Stimulated activated CD8-positive, alpha-beta memory T cell treated with anti-CD3 and anti-CD28 coated beads, Interleukin-15, amount 100 ng/mL, for 24 hours (primary cell): ENCODE results near the gene GDNF.
"Not testable (repeated sequence)": the region's sequence is repeated elsewhere in the genome, so short reads cannot be mapped to it uniquely, and the experiment has no call there.

Source experiments
- DNase-seq: peaks from one replicate; pipeline ENCODE4 v3.0.0-alpha.2; 2020; ENCODE audit warnings: low read depth

The GDNF gene, protein sequence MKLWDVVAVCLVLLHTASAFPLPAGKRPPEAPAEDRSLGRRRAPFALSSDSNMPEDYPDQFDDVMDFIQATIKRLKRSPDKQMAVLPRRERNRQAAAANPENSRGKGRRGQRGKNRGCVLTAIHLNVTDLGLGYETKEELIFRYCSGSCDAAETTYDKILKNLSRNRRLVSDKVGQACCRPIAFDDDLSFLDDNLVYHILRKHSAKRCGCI

DNA sequence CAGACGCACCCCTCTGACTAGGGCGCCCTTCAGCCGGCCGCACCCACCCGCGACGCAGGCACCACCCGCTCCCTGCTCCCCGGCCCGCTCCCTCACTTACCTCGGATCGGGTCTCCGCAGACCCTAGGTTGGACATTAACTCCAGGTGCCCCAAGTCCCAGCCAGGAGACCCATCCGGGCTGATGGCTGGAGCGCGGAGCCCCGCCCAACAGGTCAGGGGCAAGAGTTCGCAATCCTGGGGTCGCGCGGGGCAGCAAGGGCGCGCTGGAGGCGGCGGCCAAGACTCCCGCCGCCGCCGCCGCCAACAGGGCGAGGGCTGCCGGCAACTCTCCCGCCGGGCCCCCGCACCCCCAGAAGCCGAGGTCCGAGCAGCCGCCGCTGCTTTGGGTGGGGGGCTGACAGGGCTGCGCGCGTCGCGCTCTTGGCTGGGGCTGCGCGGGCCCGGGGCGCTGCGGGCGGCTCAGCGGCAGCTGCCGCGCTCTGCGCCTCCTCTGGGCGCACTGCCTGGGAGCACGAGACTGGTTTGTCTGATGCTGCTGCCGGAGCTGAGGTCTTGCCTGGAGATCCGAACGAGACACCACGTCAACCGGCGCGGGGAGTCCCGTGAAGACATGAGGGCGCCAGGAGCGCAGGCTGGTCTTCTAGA, at the start of gene GDNF:
TSS of gene GDNF (minus strand) at position 635 of the 646 bp plus-strand sequence. CDS start 5,245 bp downstream, outside the sequence.
- no peak for DNase-seq

DNA sequence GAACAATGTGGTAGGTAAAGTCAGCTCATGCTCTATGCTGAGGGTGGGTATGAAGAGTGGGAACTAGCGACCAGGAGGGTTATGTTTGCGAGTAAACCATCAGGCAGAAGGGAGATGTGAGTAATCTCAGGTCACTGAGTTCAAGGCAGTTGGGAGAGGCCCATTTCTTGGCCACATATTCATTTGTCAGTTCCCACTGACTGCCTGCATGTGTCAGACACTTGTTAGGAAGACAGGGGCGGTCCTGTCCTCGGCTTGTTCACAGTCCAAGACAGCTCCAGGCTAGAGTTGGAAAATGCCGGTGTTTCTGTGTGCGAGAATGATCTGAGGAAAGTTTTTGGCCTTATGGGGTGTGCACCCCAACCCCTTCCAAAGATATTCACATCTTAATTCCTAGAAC, 48.6 kb upstream of the GDNF start:
- DNase-seq = no peak

DNA sequence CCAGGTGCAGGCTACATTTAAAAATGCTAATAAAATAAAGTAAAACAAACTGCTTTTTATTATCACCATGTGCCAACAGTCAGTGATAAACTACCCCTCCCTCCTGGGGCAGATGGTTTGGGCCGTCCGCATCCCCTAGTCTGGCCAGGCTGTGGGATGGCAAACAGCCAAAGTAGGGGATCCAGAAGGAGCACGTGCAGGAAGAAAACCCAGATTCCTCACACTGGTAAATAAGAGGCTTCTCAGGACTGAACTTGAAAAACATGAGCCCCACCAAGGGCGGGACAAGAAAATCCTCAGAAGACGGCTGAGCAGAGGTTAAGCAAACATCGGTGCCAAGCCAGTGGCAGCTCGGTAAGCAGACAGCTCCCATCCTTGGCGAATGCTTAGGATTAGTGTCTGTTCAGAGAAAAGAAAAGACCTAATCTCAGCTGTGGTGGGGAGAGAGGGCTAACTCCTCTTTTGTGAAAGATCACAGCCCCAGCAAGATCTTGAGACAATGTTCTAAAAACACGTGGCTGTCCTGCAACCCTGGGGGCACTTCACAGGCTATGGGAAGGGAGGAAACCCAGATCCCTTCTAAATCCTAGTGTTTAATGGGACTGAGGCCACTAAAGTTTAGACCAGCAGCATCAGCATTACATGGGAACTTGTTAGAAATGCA, 46.5 kb upstream of the GDNF start:
- DNase-seq = no peak

DNA sequence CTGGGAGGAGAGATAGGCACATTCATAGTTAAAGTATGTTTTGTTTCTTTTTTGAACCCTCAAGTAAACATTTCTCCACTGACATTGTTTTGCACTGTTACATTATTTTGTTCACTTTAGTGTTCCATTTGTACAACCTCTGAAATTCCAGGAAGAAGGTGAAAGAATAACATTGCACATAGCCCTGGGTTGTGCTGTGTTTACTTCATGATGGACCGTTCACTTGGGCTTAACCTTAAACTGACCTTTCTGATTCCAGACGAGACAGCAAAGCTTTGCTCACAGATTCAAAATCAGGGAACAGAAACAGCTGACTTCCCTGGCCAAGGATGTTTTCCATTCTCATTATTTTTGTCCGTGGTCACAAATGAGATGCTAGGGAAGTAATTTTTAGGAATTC, 42.8 kb upstream of the GDNF start:
- no peak for DNase-seq

DNA sequence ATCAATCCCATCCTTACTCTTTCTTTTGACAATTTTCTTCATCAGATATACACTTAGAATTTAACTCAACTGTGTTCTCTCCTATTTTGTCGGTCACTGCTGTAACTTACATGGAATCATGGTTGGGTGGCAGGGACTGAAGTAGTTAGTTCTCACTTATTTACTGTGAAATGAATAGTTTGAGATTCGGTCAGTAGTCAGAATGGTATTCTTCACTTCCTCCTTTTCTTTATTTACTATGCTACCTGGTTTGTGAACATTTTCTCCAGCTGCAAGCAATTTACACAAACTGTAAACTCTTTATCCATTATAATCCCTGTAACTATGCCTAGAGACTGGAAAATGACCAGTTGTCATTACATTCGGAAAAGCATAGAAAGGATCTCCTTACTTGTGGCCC, 41.5 kb upstream of the GDNF start:
- no peak for DNase-seq

DNA sequence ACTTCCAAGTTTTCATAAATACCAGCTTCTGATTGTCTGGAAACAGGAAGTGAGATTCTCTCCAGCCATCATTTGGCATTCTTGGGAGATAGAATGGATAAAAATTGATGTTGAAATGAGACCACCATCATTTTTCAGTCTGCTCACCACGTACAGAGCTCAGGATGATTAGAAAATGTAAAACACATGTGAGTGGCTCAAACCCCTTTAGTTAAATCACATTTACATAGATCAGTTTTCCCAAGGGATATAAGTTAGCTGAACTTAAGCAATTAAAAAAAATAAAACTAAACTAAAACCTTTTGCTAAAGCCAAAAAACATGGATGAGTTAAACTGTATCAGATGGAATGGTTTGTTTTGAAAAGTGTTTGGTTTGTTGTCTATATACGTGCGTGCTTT, 37.1 kb upstream of the GDNF start:
- no peak for DNase-seq

DNA sequence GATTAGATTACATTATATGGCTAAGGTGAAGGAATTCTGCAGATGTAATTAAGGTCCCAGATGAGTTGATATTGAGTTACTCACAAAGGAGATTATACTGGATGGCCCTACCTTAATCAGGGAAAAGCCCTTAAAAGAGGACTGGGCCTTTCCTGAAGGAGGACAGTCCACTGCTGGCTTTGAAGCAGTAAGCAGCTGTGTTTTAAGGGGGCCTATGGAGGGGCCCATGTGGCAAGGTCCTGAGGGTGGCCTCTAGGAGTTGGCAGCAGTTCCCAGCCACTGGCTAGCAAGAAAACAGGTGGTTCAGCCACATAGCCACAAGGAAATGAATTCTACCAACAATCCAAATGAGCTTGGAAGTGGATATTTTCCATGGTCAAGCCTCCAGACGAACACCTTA, 36.4 kb upstream of the GDNF start:
- no peak for DNase-seq

DNA sequence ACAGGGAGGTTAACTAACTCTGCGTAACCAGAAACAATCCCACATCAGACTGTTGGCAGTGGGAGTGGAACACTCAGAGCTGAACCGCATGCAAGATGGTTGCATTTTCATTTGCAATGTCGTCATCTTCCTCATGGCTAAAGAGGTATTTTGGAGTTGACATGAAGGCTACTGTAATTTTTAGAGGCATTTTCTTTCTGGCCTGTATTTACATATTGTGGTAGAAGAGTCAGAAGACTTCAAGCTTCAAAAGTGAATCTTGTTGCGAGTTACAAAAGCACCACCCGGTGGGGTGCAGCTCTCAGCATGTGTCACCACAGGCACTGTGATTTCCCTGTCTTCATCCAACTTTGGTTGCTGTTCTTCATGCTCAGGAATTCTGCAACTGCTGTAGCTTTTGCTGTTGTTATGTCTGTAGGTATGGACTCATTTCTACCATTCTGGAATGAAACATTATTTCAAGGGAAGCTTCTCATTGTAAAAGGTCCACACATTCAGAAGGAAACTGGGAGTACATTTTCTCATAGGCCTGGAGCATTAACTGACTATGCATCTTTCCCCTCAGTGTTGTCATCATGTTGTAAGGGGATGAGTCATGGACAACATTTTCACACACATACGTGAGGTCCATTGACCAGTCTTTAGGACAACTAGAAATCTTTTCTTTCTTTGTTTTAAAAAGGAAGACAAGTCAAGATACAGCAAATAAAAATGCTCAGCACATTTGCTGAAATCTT, 35.4 kb upstream of the GDNF start:
- no peak for DNase-seq

DNA sequence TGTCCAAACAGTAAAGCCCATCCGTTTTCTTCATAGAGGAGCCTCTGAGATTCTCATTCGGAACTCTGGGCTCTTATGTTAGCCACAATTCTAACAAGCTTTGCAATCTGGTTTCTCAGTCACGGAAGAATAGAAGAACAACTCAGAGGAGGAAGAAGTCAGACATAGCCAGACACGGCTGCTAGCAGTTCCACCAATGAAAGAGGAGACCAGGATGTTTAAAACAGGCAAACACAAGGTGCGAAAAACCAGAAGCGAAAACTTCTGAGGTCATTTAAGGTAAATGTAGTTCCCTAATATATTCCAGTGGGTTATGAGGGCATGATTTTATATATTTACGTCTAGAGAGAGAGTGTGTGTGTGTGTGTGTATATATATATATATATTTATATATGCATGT, 34.1 kb upstream of the GDNF start:
- DNase-seq = no peak

DNA sequence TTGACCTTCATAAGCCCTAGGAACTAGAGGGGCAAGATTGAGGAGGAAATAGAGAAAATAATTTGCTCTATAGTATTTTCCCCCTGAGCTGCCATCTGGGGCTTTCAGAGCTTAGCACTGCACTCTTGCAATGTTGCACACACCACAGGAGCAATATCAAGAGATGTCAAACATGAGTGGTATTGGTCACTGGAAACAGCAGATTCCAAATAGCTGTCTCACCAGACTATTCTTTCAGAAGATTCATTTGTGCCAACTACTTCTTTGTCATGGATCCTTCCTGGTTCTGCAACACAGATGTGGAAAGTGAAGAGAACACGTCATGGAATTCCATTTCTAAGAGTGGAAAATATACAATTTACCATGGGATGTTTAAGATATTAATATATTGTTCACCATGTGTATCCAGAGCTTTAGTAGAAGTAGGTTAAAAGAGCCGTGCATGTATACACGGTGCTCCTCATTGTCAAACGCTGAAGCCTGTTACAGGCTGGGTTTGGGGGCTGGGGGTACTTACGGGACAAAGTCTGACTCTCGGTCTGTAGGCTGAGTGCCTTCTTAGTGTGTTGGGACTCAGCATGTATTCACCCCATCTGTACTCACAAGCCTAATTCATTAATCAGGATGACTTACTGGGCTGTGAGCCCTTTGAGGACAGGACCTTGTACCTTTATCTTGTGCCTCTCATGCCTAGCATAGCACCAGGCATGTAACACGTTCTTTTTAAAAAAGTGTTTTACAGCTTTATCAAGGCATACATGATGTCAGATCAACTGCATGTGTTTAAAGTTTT, 31.4 kb upstream of the GDNF start:
- DNase-seq = no peak

DNA sequence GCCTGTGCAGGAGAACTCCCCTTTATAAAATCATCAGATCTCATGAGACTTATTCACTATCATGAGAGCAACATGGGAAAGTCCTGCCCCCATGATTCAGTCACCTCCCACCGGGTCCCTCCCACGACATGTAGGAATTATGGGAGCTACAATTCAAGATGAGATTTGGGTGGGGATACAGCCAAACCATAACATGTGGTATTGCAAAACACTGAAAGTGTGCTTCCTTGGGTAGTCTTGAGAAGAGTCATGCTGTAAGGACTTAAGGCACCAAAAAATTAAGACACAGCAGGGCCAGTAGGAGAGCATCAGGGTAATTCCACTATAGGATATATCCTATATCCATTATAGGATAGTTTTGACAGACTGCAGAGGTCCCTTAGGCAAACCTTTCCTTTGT, 29.4 kb upstream of the GDNF start:
- DNase-seq = no peak

DNA sequence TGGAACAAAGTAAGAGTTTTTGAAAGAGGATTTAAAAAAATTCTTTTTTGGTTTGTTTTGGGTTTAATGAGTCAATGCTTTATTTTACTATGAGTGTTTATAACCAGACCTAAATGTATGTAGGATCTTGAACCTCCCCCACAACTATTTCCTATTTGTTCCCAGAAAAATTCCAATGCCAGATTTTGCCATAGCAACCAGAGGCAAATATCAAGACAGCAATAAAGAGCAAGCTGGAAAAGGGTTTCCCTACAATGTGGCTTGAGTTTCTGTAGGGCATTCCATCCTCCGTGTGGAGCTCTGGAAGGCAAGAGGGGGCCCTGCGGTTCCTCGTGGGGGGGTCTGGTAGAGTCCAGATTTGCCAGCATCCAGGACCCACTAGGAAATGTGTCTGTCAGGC, 27.8 kb upstream of the GDNF start:
- DNase-seq = no peak

DNA sequence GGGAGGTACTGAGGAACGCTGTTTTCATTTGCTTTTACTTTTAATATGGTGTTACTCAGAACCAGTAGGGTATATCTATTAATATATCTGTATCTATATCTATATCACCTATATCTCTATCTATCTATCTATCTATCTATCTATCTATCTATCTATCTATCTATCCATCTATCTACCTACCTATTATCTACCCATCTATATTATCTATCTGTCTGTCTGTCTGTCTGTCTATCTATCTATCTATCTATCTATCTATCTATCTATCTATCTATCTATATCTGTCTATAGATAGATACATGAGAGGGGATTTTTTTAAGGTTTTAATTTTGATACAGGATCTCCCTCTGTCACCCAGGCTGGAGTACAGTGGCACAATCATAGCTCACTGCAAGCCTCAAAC, 23.1 kb upstream of the GDNF start:
- DNase-seq = not testable (repeated sequence)

DNA sequence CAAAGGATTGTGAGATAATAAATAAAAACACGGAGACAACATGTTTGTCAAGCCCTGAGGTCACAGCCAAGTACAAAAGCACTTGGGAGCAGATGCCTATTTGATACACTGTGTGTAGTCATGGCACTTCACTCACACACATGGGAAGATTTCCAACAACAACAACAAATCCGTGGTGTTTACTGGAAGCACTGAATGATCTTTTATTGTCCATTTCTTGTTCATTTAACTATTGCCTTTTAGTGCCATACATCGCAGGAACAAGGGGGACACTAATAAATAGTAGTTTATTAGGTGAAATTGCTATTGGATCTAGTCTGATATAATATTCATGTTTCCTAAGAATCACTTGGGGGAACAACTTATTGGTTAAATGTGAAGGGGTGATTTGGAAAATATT, 20.4 kb upstream of the GDNF start:
- DNase-seq = no peak

DNA sequence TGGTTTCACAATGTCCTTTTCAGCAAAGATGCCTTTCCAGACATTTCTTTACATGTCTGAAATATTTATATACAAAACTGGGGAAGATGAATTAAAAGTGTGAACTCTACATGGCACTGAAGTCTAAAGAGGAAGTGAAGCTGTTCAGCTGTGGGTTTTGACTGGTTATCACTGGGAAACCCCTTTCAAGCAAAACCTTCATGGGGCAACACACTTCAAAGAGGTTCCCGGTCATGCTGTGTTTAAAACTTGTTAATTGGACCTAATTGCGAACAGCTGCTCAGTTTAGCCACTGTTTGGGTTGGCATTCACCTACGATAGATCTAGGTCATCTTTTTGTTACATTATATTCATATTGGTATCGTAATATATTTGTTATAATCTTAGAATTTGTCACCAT, 20.0 kb upstream of the GDNF start:
- no peak for DNase-seq

DNA sequence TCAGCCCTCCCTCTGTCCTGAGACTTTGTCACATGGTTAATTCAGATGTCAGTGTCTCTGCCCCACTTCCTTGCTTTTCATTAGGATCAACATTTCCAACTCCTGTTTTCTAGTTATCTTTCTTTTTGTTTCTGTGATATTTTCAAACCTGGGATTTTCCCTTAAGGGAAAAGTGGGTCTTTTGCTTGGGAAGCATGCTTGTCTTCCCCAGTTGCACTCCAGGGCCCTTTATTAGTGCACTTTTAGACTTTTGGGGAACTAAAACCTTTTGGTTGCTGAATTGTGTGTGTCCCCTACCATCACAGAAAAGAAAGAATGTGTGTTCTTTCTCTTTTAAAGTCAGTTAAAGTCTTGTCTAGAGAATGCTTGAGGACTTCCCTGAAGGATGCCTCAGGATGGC, 18.4 kb upstream of the GDNF start:
- DNase-seq = no peak

DNA sequence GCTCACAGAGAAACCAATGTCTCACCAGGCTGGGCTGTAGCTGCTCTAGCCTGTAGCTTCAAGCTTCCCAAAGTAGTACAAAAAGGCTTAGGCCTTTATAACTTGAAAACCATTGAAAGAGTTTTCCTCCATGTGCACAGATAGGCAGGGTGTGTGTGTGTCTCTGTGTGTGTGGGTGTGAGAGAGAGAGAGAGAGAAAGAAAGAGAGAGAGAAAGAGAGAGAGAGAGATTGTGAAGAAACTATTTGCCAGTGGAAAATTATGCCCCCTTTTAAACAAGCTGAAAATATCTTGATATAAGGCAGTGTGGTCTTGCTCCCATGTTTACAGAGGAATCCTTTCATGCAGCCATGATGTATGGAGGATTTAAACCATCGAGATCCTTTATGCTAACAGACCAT, 17.9 kb upstream of the GDNF start:
- DNase-seq = no peak

DNA sequence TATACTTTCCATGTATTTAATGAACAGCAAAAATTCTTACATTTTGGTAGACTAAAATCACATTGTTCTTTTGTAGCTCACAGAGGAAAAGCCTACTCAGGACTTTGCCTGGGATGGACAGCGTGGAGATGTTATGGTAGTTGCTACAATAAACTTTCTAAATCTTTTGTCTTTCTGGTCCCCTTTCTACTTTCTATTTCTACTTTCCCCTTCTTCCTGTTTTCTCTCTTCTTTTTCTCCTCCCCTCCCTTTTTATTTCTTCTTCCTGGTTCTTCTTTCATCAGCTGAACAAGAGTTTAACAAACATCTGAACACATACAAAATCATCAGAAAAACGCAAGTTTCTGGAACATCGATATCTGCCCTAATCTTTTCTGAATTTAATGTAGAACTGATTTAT, 15.6 kb upstream of the GDNF start:
- DNase-seq = no peak

DNA sequence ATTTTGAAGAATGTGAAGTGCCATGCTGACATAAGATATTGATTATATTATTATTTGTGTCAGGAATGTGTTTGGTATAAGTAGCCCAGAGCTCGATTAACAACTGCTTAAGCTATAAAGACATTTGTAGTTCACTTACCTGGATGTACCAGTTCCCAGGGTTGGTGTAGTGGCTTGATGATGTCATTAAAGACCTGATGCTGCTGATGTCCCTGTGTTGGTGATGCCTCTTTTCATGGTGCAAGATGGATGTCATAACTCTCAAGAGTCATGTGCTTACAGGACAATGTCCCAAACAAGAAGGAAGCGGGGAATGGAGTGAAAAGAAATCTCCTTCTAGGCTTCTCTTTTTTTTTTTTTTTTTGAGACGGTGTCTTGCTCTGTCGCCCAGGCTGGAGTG, 11.5 kb upstream of the GDNF start:
- no peak for DNase-seq

DNA sequence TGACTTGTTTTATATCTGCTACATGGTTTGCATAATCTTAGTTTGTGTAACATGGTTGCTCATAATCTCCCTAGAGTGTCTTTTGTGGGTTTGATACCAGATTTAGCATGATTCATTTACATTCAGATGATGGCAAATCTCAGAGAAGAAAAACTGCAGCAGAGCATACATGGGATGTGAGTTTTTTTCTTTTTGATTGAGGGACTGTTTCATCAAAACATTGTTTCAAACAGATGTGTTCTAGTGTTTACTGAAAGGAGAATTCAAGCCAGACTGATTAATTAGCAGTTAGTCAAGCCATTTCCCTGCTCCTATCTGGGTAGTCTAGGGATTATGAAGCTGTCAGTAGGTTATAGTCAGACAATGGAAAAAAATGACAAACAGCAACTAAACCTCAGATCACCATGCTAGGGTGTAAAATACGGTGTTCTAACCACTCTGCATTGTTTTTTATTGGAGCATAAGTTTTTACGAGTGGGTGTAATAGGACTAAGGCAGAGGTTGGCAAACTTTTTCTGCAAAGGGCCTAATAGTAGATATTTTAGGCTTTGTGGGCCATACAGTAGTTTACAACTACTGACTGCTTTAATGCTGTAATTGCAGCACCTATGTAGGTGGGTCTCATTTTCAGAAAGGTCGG, 10.5 kb upstream of the GDNF start:
- DNase-seq = no peak

DNA sequence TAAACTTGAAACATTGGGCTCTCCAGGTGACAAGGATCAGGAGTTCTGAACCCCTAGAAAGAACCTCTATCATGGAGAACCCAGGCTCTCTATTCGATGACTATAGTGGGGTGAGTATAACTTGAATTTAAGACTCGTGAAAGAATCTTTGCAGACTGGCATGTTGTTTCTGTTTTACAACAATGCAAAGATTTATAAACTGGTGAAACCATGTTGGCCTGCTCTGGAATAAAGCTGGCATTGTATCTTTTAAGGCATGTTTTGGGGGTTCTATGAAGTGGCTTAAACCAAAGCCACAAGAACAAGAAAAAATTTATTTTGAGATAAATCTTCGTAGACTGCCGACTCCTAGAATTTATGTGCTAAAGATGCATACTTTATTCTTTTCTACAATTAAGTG, 9.8 kb upstream of the GDNF start:
- no peak for DNase-seq

DNA sequence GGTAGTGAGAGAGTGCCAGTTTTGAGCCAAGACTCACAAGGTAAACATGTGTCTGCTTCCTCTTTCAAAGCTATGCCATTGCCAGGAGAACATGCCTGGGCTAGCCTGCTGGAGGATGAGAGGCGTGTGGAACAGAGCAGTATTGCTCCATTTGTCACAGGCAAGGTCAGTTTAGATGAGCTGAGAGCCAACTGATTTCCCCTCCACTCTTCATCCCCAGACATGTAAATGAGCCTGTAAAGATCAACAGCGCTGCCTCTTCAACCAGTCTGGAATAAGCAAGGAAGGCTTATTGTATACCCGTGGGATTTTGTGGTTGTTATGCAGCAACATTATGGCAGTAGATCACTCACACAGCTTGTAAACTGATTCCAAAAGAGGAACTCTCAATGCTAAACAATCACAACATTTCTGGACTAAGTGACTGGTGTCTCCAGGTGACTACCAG, 8.2 kb upstream of the GDNF start:
- DNase-seq = no peak
